ENCODE data around the gene HCAR2. TPM values are rescaled to one million over a fixed set of nuclear protein-coding genes. Genes with fewer than 3 reads are reported as not detected.

HCAR2 gene
- total RNA-seq = 0.43 TPM in 1 of 2 replicates, not detected in the other

GRCh38 chr12:122702890-122703611, at the start of gene HCAR2:
HCAR2 (minus strand) TSS chr12:122703357; CDS start chr12:122703283, 74 bp downstream.

GRCh38 chr12:122752464-122753318, 49.5 kb upstream of the HCAR2 start, which contains the start of gene DENR:
DENR (plus strand) TSS chr12:122752824; CDS start chr12:122753702, 878 bp downstream.

GRCh38 chr12:122730215-122731014, 27.3 kb upstream of the HCAR2 start, which contains the start of gene HCAR1:
HCAR1 (minus strand) TSS chr12:122730844; CDS start chr12:122730339, 505 bp downstream.

GRCh38 chr12:122716658-122717057, 13.5 kb upstream of the HCAR2 start, which contains the start of gene HCAR3:
HCAR3 (minus strand) TSS chr12:122716811; CDS start chr12:122716737, 74 bp downstream.

Other genes starting within 250 kb of the HCAR2 start
- gene ZCCHC8, start 202.4 kb downstream of the HCAR2 start, total RNA-seq = 11.9 TPM in 2 replicates
- 20.0 and 29.0 TPM in 2 replicates for gene RSRC2, start 176.4 kb downstream of the HCAR2 start, total RNA-seq
- 5.2 and 8.8 TPM in 2 replicates for gene KNTC1, start 176.1 kb downstream of the HCAR2 start, total RNA-seq
- gene HCAR3, start 13.5 kb upstream of the HCAR2 start, total RNA-seq = not detected in 2 replicates
- gene HCAR1, start 27.5 kb upstream of the HCAR2 start, total RNA-seq = 0.23 and 2.0 TPM in 2 replicates
- gene DENR, start 49.5 kb upstream of the HCAR2 start, total RNA-seq = 20.5 and 24.9 TPM in 2 replicates
- 0.17 and 0.82 TPM in 2 replicates for gene CCDC62, start 71.2 kb upstream of the HCAR2 start, total RNA-seq
- gene HIP1R, start 132.1 kb upstream of the HCAR2 start, total RNA-seq = 8.1 and 14.1 TPM in 2 replicates
- gene VPS37B, start 192.8 kb upstream of the HCAR2 start, total RNA-seq = 28.2 and 31.4 TPM in 2 replicates

Data from pericardium fibroblast (primary cell).